ENCODE results near the gene PTPRF. TPM values are rescaled to one million over a fixed set of nuclear protein-coding genes. Genes with fewer than 3 reads are reported as not detected.

Gene PTPRF
- total RNA-seq, 3 donors from 2014 or later (not counting 1 experiment from before 2014, with no cell fraction given), result 0.12 to 1.9 TPM; not detected in 1

- Mint-ChIP-seq H3K36me3 (no peaks in the 10 kb centered on the region), H3K27me3 (ENCODE audit: low read depth in 2 of 2) (peaks cover 7 to 15% of the 10 kb centered on the region in 2 donors), H3K4me3 (peak overlapping the region; percentile 73), H3K9me3 (no peaks in the 10 kb centered on the region), H3K4me1 (peaks cover 8 to 15% of the 10 kb centered on the region in 2 donors), H3K27ac (no peak overlapping the region)
- no peak for TF ChIP-seq CTCF (IDR thresholded peaks at IDR 0.05)
- peaks cover 4% of the 10 kb centered on the region for H3K4me1 ChIP-seq (ENCODE audit: control insufficient read depth, insufficient read depth, low read length)
- no peak overlapping the region for H3K27ac ChIP-seq (ENCODE audit: low read length)
- no peaks in the 10 kb centered on the region for H3K27me3 ChIP-seq (ENCODE audit: control insufficient read depth, insufficient read depth, low read length)
- intact Hi-C loops (cut with micrococcal nuclease), result no loop called here
- no peaks in the 10 kb centered on the region for H3K36me3 ChIP-seq (ENCODE audit: control insufficient read depth, insufficient read depth, low read length)
- no peak overlapping the region for H3K4me3 ChIP-seq (ENCODE audit: low read length)
- ATAC-seq (no peak), DNase-seq (no peak)
- 83% methylated on average over 15 of the region's 15 CpGs for WGBS (ENCODE audit: insufficient coverage)
- H3K9me3 ChIP-seq (ENCODE audit: control insufficient read depth, insufficient read depth, low read length), result no peaks in the 10 kb centered on the region
These were observed 20.0 kb downstream of the PTPRF start for GRCh38 chr1:43550598-43551246.

GRCh38 chr1:43551396-43551888, 20.8 kb downstream of the PTPRF start:
- Mint-ChIP-seq H3K27me3 (ENCODE audit: low read depth in 2 of 2) (peaks cover 6 to 15% of the 10 kb centered on the region in 2 donors), H3K4me1 (peaks cover 8 to 15% of the 10 kb centered on the region in 2 donors)

GRCh38 chr1:43552059-43552742, 21.5 kb downstream of the PTPRF start:
- H3K36me3 Mint-ChIP-seq, result no peaks in the 10 kb centered on the region

More at GRCh38 chr1:43551396-43551888, 20.8 kb downstream of the PTPRF start:
- no peaks in the 10 kb centered on the region for H3K36me3 ChIP-seq (ENCODE audit: control insufficient read depth, insufficient read depth, low read length)
- no peak for TF ChIP-seq CTCF (IDR thresholded peaks at IDR 0.05)
- peaks cover 4% of the 10 kb centered on the region for H3K4me1 ChIP-seq (ENCODE audit: control insufficient read depth, insufficient read depth, low read length)
- Mint-ChIP-seq H3K4me3 (no peak overlapping the region), H3K27ac (no peak overlapping the region), H3K9me3 (no peaks in the 10 kb centered on the region), H3K36me3 (no peaks in the 10 kb centered on the region)
- DNase-seq (no peak), ATAC-seq (no peak)
- no peaks in the 10 kb centered on the region for H3K27me3 ChIP-seq (ENCODE audit: control insufficient read depth, insufficient read depth, low read length)
- intact Hi-C loops (cut with micrococcal nuclease), result no loop called here
- 95% methylated on average over 4 of the region's 7 CpGs for WGBS (ENCODE audit: insufficient coverage)
- H3K4me3 ChIP-seq (ENCODE audit: low read length), result no peak overlapping the region
- no peaks in the 10 kb centered on the region for H3K9me3 ChIP-seq (ENCODE audit: control insufficient read depth, insufficient read depth, low read length)
- no peak overlapping the region for H3K27ac ChIP-seq (ENCODE audit: low read length)

More at GRCh38 chr1:43552059-43552742, 21.5 kb downstream of the PTPRF start:
- TF ChIP-seq CTCF (IDR thresholded peaks at IDR 0.05), result no peak
- no peak overlapping the region for H3K27ac ChIP-seq (ENCODE audit: low read length)
- H3K4me1 ChIP-seq (ENCODE audit: control insufficient read depth, insufficient read depth, low read length), result peaks cover 4% of the 10 kb centered on the region
- 65% methylated on average over 5 of the region's 5 CpGs for WGBS (ENCODE audit: insufficient coverage)
- Mint-ChIP-seq H3K4me1 (peaks cover 8 to 15% of the 10 kb centered on the region in 2 donors), H3K4me3 (no peak overlapping the region), H3K27me3 (ENCODE audit: low read depth in 2 of 2) (peaks cover 0 to 10% of the 10 kb centered on the region in 2 donors), H3K9me3 (no peaks in the 10 kb centered on the region), H3K27ac (no peak overlapping the region)
- no peaks in the 10 kb centered on the region for H3K27me3 ChIP-seq (ENCODE audit: control insufficient read depth, insufficient read depth, low read length)
- DNase-seq (no peak), ATAC-seq (no peak)
- H3K9me3 ChIP-seq (ENCODE audit: control insufficient read depth, insufficient read depth, low read length), result no peaks in the 10 kb centered on the region
- no peaks in the 10 kb centered on the region for H3K36me3 ChIP-seq (ENCODE audit: control insufficient read depth, insufficient read depth, low read length)
- H3K4me3 ChIP-seq (ENCODE audit: low read length), result no peak overlapping the region
- intact Hi-C loops (cut with micrococcal nuclease), result no loop called here
